HepG2 (cell line): ENCODE results near the gene GEMIN2. TPM values are rescaled to one million over a fixed set of nuclear protein-coding genes. Genes with fewer than 3 reads are reported as not detected.

Experiments
- ATF5 ChIP-seq: sonication (generic); formaldehyde crosslinking; IDR thresholded peaks from 2 replicates; pipeline ENCODE4 v1.4.0; 2020; ENCODE audit warnings: mild to moderate bottlenecking, low read depth, missing genetic modification reagents
- E2F1 ChIP-seq: sonication (generic); formaldehyde crosslinking; IDR thresholded peaks from 2 replicates; pipeline ENCODE4 v1.5.0; 2020; ENCODE audit warnings: missing genetic modification reagents
- ELF1 ChIP-seq: sonication (generic); formaldehyde crosslinking; IDR thresholded peaks from 2 replicates; pipeline ENCODE4 v1.4.0; 2020; ENCODE audit warnings: missing genetic modification reagents
- GPBP1L1 ChIP-seq: sonication (generic); formaldehyde crosslinking; IDR thresholded peaks from 2 replicates; pipeline ENCODE4 v1.5.0; 2020; ENCODE audit warnings: mild to moderate bottlenecking, missing genetic modification reagents
- HBP1 ChIP-seq: IDR thresholded peaks from 2 replicates; pipeline ENCODE4 v1.6.1; 2016; ENCODE audit warnings: low read depth, control low read depth
- KMT2B ChIP-seq: IDR thresholded peaks from 2 replicates; pipeline ENCODE4 v1.6.1; 2016; ENCODE audit warnings: missing genetic modification reagents, missing compliant biosample characterization
- MZF1 ChIP-seq: sonication (generic); formaldehyde crosslinking; IDR thresholded peaks from 2 replicates; pipeline ENCODE4 v1.8.1; 2023; ENCODE audit warnings: mild to moderate bottlenecking, missing genetic modification reagents, borderline replicate concordance
- NKX3-1 ChIP-seq: sonication (generic); formaldehyde crosslinking; IDR thresholded peaks from 2 replicates; pipeline ENCODE4 v1.5.0; 2020; ENCODE audit warnings: missing genetic modification reagents
- SMAD3 ChIP-seq: sonication (generic); formaldehyde crosslinking; IDR thresholded peaks from 2 replicates; pipeline ENCODE4 v1.4.0; 2020; ENCODE audit warnings: missing genetic modification reagents
- THRA ChIP-seq: sonication (generic); formaldehyde crosslinking; IDR thresholded peaks from 2 replicates; pipeline ENCODE4 v1.4.0; 2020; ENCODE audit warnings: missing genetic modification reagents, borderline replicate concordance
- ZNF484 ChIP-seq: sonication (generic); formaldehyde crosslinking; IDR thresholded peaks from 2 replicates; pipeline ENCODE4 v1.5.1; 2020; ENCODE audit warnings: mild to moderate bottlenecking, low read depth, missing genetic modification reagents, borderline replicate concordance
- ZNF530 ChIP-seq: sonication (generic); formaldehyde crosslinking; IDR thresholded peaks from 2 replicates; pipeline ENCODE4 v1.5.0; 2020; ENCODE audit warnings: low read depth, mild to moderate bottlenecking, missing genetic modification reagents
- ZNF550 ChIP-seq: sonication (generic); formaldehyde crosslinking; IDR thresholded peaks from 2 replicates; pipeline ENCODE4 v1.4.0; 2020; ENCODE audit warnings: mild to moderate bottlenecking, missing genetic modification reagents, borderline replicate concordance
- ZNF564 ChIP-seq: sonication (generic); formaldehyde crosslinking; IDR thresholded peaks from 2 replicates; pipeline ENCODE4 v1.8.1; 2023; ENCODE audit warnings: mild to moderate bottlenecking, missing genetic modification reagents
- ZNF605 ChIP-seq: sonication (generic); formaldehyde crosslinking; IDR thresholded peaks from 2 replicates; pipeline ENCODE4 v1.8.0; 2022; ENCODE audit warnings: mild to moderate bottlenecking, missing genetic modification reagents
- ZNF691 ChIP-seq: sonication (generic); formaldehyde crosslinking; IDR thresholded peaks from 2 replicates; pipeline ENCODE4 v1.4.0; 2020; ENCODE audit warnings: missing genetic modification reagents, low read depth, mild to moderate bottlenecking, borderline replicate concordance
- ZNF7 ChIP-seq: IDR thresholded peaks from 2 replicates; pipeline ENCODE4 v1.6.1; 2016; ENCODE audit warnings: missing biosample characterization, missing genetic modification reagents
- ZNF775 ChIP-seq: sonication (generic); formaldehyde crosslinking; IDR thresholded peaks from 2 replicates; pipeline ENCODE4 v1.4.0; 2020; ENCODE audit warnings: missing genetic modification reagents, mild to moderate bottlenecking, moderate library complexity, borderline replicate concordance
- ZNF839 ChIP-seq: sonication (generic); formaldehyde crosslinking; IDR thresholded peaks from 2 replicates; pipeline ENCODE4 v1.4.0; 2020; ENCODE audit warnings: missing genetic modification reagents, mild to moderate bottlenecking, borderline replicate concordance
- ZNF850 ChIP-seq: sonication (generic); formaldehyde crosslinking; conservative IDR thresholded peaks from 2 replicates; pipeline ENCODE4 v1.9.0; 2021; ENCODE audit warnings: mild to moderate bottlenecking, missing genetic modification reagents
- polyA plus RNA-seq, 8 experiments: library from polyadenylated mRNA; depleted of rRNA in 3 of 8; stranded (reverse) in 7 of 8; unstranded in 1 of 8; fragments of >200 nt; fragmentation: Illumina TruSeq in 4 of 8; extraction: Trizol in 4 of 8; gene quantifications; 2 replicates each; pipeline versions ENCODE4 v1.2.1 to v1.2.3, GENCODE V29; 2011 to 2016; ENCODE audit warnings: low read depth in 4 of 8, missing spikeins in 1 of 8, mixed read lengths in 1 of 8; ENCODE audit not compliant: insufficient read depth in 1 of 8
- total RNA-seq, 5 experiments: library from RNA; depleted of rRNA; stranded (reverse); fragments of >200 nt; fragmentation: Illumina TruSeq; extraction: Trizol; gene quantifications; 2 replicates each; pipeline ENCODE4 v1.2.3, GENCODE V29; 2016; ENCODE audit warnings: low read depth in 1 of 5

GEMIN2 gene
- total and polyA plus RNA-seq, 2 of the 13 experiments (the other 11 are each of a cell fraction or from before 2014, with no cell fraction given) = 54.8 to 110 TPM

GRCh38 chr14:39175445-39176262 lies 61.5 kb downstream of the GEMIN2 start (continued):
- no peak for TF ChIP-seq E2F1 (CRISPR knock-in tag)
- no peak for TF ChIP-seq THRA
- peak; percentile 10; the same call in 1 of the 2 replicates for TF ChIP-seq ZNF775 (CRISPR knock-in tag)
- TF ChIP-seq SMAD3 (CRISPR knock-in tag) = no peak
- no peak; the same call in none of the 2 replicates for TF ChIP-seq HBP1 (CRISPR knock-in tag)
- TF ChIP-seq ZNF550 (CRISPR knock-in tag) = peak; percentile 50; the same call in 1 of the 2 replicates
- peak; percentile 65 for TF ChIP-seq ZNF691 (CRISPR knock-in tag)
- TF ChIP-seq ZNF839 (CRISPR knock-in tag) = no peak
- peak; percentile 20; the same call in 1 of the 2 replicates for TF ChIP-seq ZNF605 (CRISPR knock-in tag)
- TF ChIP-seq ATF5 (CRISPR knock-in tag) = peak; percentile 86; the same call in 1 of the 2 replicates
- no peak for TF ChIP-seq GPBP1L1 (CRISPR knock-in tag)
- no peak for TF ChIP-seq ZNF530 (CRISPR knock-in tag)
- TF ChIP-seq ELF1 (CRISPR knock-in tag) = peak; percentile 57; the same call in 1 of the 2 replicates
- no peak; the same call in 1 of the 2 replicates for TF ChIP-seq ZNF484
- TF ChIP-seq NKX3-1 (CRISPR knock-in tag) = peak; percentile 43
- no peak for TF ChIP-seq ZNF564 (CRISPR knock-in tag)
- TF ChIP-seq MZF1 = peak; percentile 99
- TF ChIP-seq ZNF850 (CRISPR knock-in tag) = peak; percentile 98
- no peak for TF ChIP-seq ZNF7
- no peak for TF ChIP-seq KMT2B (CRISPR knock-in tag)
